ENCODE measurements around the gene FMN1.

Gene FMN1

GRCh38 chr15:33051528-33051927 is 143.0 kb downstream of the FMN1 start:
- DNase-seq = no peak

- DNase-seq = no peak
Observed at GRCh38 chr15:33048255-33048654, 146.3 kb downstream of the FMN1 start.

- DNase-seq = no peak
Observed at GRCh38 chr15:33047077-33047476, 147.4 kb downstream of the FMN1 start.

GRCh38 chr15:33046329-33046728 is 148.2 kb downstream of the FMN1 start:
- no peak for DNase-seq

- no peak for DNase-seq
Observed at GRCh38 chr15:33045066-33045810, 149.3 kb downstream of the FMN1 start.

GRCh38 chr15:33044598-33044997 is 149.9 kb downstream of the FMN1 start:
- no peak for DNase-seq

GRCh38 chr15:33043636-33044035 is 150.9 kb downstream of the FMN1 start:
- DNase-seq = no peak

- DNase-seq = no peak
Observed at GRCh38 chr15:33040496-33040895, 154.0 kb downstream of the FMN1 start.

- DNase-seq = no peak
Observed at GRCh38 chr15:33034588-33034987, 159.9 kb downstream of the FMN1 start.

- no peak for DNase-seq
Observed at GRCh38 chr15:33032053-33032452, 162.5 kb downstream of the FMN1 start.

- peak; percentile 45 for DNase-seq
Observed at GRCh38 chr15:33031324-33031821, 163.1 kb downstream of the FMN1 start.

GRCh38 chr15:33030315-33030714 is 164.2 kb downstream of the FMN1 start:
- no peak for DNase-seq

GRCh38 chr15:33029109-33029652 is 165.3 kb downstream of the FMN1 start:
- peak; percentile 6 for DNase-seq

- DNase-seq = peak; percentile 64
Observed at GRCh38 chr15:33028495-33028894, 166.0 kb downstream of the FMN1 start.

GRCh38 chr15:33027306-33028035 is 167.0 kb downstream of the FMN1 start:
- no peak for DNase-seq

- DNase-seq = no peak
Observed at GRCh38 chr15:33026614-33027013, 167.9 kb downstream of the FMN1 start.

GRCh38 chr15:33022629-33023028 is 171.9 kb downstream of the FMN1 start:
- peak; percentile 57 for DNase-seq

GRCh38 chr15:33021806-33022389 is 172.6 kb downstream of the FMN1 start:
- DNase-seq = peak; percentile 59

GRCh38 chr15:33019354-33019981 is 175.0 kb downstream of the FMN1 start:
- DNase-seq = no peak

GRCh38 chr15:33016405-33017024 is 178.0 kb downstream of the FMN1 start:
- DNase-seq = no peak

GRCh38 chr15:33014586-33014985 is 179.9 kb downstream of the FMN1 start:
- no peak for DNase-seq

GRCh38 chr15:33013827-33014445 is 180.6 kb downstream of the FMN1 start:
- DNase-seq = peak; percentile 61
